IMR-90 (cell line): Measurements from ENCODE around the gene LRRC37A. TPM values are rescaled to one million over a fixed set of nuclear protein-coding genes. Genes with fewer than 3 reads are reported as not detected.
"Not testable (repeated sequence)": the region's sequence is repeated elsewhere in the genome, so short reads cannot be mapped to it uniquely, and the experiment has no call there.

ENCODE experiments used
- ATAC-seq: fragments of 200-7000 bp; cut with Tn5 transposase; 2 replicates; pipeline ENCODE4 v1.9.1; 2020; ENCODE audit warnings: low read depth, mild to moderate bottlenecking, moderate library complexity
- BruUV-seq: library from RNA; stranded (reverse); fragments of 400-500 nt; replicated peaks from 2 replicates; lab custom pipeline; 2021; lab: Mats Ljungman, UMichigan
- CTCF ChIA-PET: fragments of 300-600 bp; formaldehyde crosslinking; extraction: SDS; loops from one replicate; lab custom pipeline; 2021; ENCODE audit warnings: antibody characterized with exemption; lab: Yijun Ruan, JAX
- POLR2A ChIA-PET: fragments of 300-600 bp; sonication (Branson Sonifier 250); formaldehyde crosslinking; loops from one replicate; lab custom pipeline; 2022; ENCODE audit warnings: antibody characterized with exemption; ENCODE audit not compliant: unreplicated experiment; lab: Charles Lee
- DNase-seq: peaks from one replicate; pipeline ENCODE4 v3.0.0; 2013
- H2AFZ ChIP-seq: replicated peaks from 2 replicates; pipeline ENCODE3; 2013; ENCODE audit warnings: low read length, mild to moderate bottlenecking; ENCODE audit not compliant: poor library complexity
- H2AK5ac ChIP-seq: 2 replicates; pipeline ENCODE4 v1.6.1; 2013; ENCODE audit warnings: low read depth, low read length, inconsistent platforms
- H2AK9ac ChIP-seq: replicated peaks from 2 replicates; pipeline ENCODE3; 2013; ENCODE audit warnings: mild to moderate bottlenecking, low read depth, low read length, moderate library complexity; ENCODE audit not compliant: poor library complexity
- H2BK120ac ChIP-seq: 2 replicates; pipeline ENCODE4 v1.6.1; 2013; ENCODE audit warnings: low read depth, low read length, inconsistent platforms
- H2BK15ac ChIP-seq: 3 replicates; pipeline ENCODE4 v1.6.1; 2013; ENCODE audit warnings: low read depth, low read length, inconsistent platforms
- H2BK20ac ChIP-seq: 2 replicates; pipeline ENCODE4 v1.6.1; 2013; ENCODE audit warnings: low read depth, mild to moderate bottlenecking, inconsistent platforms, low read length, moderate library complexity
- H2BK5ac ChIP-seq: 2 replicates; pipeline ENCODE4 v1.6.1; 2013; ENCODE audit warnings: mild to moderate bottlenecking, low read depth, low read length, inconsistent platforms; ENCODE audit not compliant: poor library complexity, severe bottlenecking
- H3K14ac ChIP-seq: replicated peaks from 2 replicates; pipeline ENCODE4 v1.6.1; 2013; ENCODE audit warnings: low read depth, low read length, inconsistent platforms
- H3K18ac ChIP-seq: 2 replicates; pipeline ENCODE4 v1.6.1; 2013; ENCODE audit warnings: low read depth, low read length, control low read depth
- H3K23ac ChIP-seq: 2 replicates; pipeline ENCODE4 v1.6.1; 2013; ENCODE audit warnings: low read depth, low read length, inconsistent platforms
- H3K27ac ChIP-seq: 2 replicates; pipeline ENCODE4 v1.5.1; 2013; ENCODE audit warnings: mild to moderate bottlenecking, control low read depth, low read length; ENCODE audit not compliant: insufficient read depth
- H3K27me3 ChIP-seq: 2 replicates; pipeline ENCODE4 v1.6.1; 2013; ENCODE audit warnings: low read length; ENCODE audit not compliant: control insufficient read depth, insufficient read depth
- H3K36me3 ChIP-seq: 2 replicates; pipeline ENCODE4 v1.6.1; 2013; ENCODE audit warnings: low read length, mixed read lengths; ENCODE audit not compliant: control insufficient read depth, insufficient read depth
- H3K4ac ChIP-seq: 2 replicates; pipeline ENCODE4 v1.6.1; 2013; ENCODE audit warnings: low read depth, low read length, inconsistent platforms
- H3K4me1 ChIP-seq: 2 replicates; pipeline ENCODE4 v1.6.1; 2013; ENCODE audit warnings: low read length, mixed read lengths; ENCODE audit not compliant: control insufficient read depth, insufficient read depth
- H3K4me2 ChIP-seq: 2 replicates; pipeline ENCODE4 v1.6.1; 2013; ENCODE audit warnings: low read depth, mild to moderate bottlenecking, control low read depth, low read length, moderate library complexity
- H3K4me3 ChIP-seq: 2 replicates; pipeline ENCODE4 v1.5.1; 2013; ENCODE audit warnings: low read depth, mild to moderate bottlenecking, control low read depth, low read length, moderate library complexity; ENCODE audit not compliant: insufficient read depth
- H3K56ac ChIP-seq: 2 replicates; pipeline ENCODE4 v1.6.1; 2013; ENCODE audit warnings: low read length, inconsistent platforms; ENCODE audit not compliant: insufficient read depth; ENCODE audit errors: extremely low read depth
- H3K79me1 ChIP-seq, 2 experiments: 2 replicates each; pipeline ENCODE4 v1.6.1; 2013; ENCODE audit warnings: low read length in 2 of 2, inconsistent platforms in 1 of 2, low read depth in 1 of 2
- H3K9ac ChIP-seq: 2 replicates; pipeline ENCODE4 v1.6.1; 2013; ENCODE audit warnings: low read depth, low read length, control low read depth
- H3K9me1 ChIP-seq: 2 replicates; pipeline ENCODE4 v1.6.1; 2013; ENCODE audit warnings: low read length, inconsistent platforms; ENCODE audit not compliant: insufficient read depth
- H3K9me3 ChIP-seq: 2 replicates; pipeline ENCODE4 v1.6.1; 2013; ENCODE audit warnings: low read length; ENCODE audit not compliant: control insufficient read depth, insufficient read depth
- H4K20me1 ChIP-seq: 2 replicates; pipeline ENCODE4 v1.6.1; 2013; ENCODE audit warnings: low read length, inconsistent platforms; ENCODE audit not compliant: insufficient read depth
- H4K5ac ChIP-seq: 2 replicates; pipeline ENCODE4 v1.6.1; 2013; ENCODE audit warnings: mild to moderate bottlenecking, low read depth, low read length, control low read depth
- H4K8ac ChIP-seq, 2 experiments: 2 replicates each; pipeline ENCODE4 v1.6.1; 2013; ENCODE audit warnings: low read depth in 2 of 2, low read length in 2 of 2, control low read depth in 1 of 2, inconsistent platforms in 1 of 2
- H4K91ac ChIP-seq: 2 replicates; pipeline ENCODE4 v1.6.1; 2013; ENCODE audit warnings: low read depth, low read length, inconsistent platforms; ENCODE audit not compliant: insufficient read depth
- WGBS, 2 experiments: methylation state at CpG; one replicate each; pipeline versions ENCODE4 v1.1.5 to v1.1.7; 2013; ENCODE audit warnings: missing lambda C conversion rate in 2 of 2; ENCODE audit not compliant: insufficient read length in 1 of 2; ENCODE audit errors: extremely low coverage in 2 of 2; 5-methylcytosine and 5-hydroxymethylcytosine counted together
- dilution Hi-C: fragments of 300-500 bp; cut with HindIII; formaldehyde crosslinking; loops from one replicate; pipeline ENCODE4 v1.14.3; 2018; ENCODE audit warnings: low sequenced_read_pairs; ENCODE audit not compliant: unreplicated experiment
- in situ Hi-C: fragments of 300-500 bp; cut with MboI; formaldehyde crosslinking; loops from 3 replicates; pipeline ENCODE4 v1.14.3; 2019; ENCODE audit warnings: low sequenced_read_pairs, inconsistent platforms, mixed read lengths
- intact Hi-C: fragments of 100-400 bp; cut with micrococcal nuclease; formaldehyde crosslinking; loops from 2 replicates; pipeline ENCODE4 v1.10.0; 2022
- polyA plus RNA-seq, 3 experiments: library from polyadenylated mRNA; depleted of rRNA; stranded (reverse); fragments of >200 nt; gene quantifications; 2 replicates each; pipeline ENCODE4 v1.2.3, GENCODE V29; 2012; ENCODE audit warnings: low replicate concordance in 1 of 3
- total RNA-seq: library from RNA; depleted of rRNA; stranded (reverse); fragments of >200 nt; gene quantifications from 2 replicates; pipeline ENCODE4 v1.2.3, GENCODE V29; 2012

The LRRC37A gene
- total and polyA plus RNA-seq, 2 of the 4 experiments (the other 2 are of a cell fraction): 0.72 to 0.91 TPM

DNA sequence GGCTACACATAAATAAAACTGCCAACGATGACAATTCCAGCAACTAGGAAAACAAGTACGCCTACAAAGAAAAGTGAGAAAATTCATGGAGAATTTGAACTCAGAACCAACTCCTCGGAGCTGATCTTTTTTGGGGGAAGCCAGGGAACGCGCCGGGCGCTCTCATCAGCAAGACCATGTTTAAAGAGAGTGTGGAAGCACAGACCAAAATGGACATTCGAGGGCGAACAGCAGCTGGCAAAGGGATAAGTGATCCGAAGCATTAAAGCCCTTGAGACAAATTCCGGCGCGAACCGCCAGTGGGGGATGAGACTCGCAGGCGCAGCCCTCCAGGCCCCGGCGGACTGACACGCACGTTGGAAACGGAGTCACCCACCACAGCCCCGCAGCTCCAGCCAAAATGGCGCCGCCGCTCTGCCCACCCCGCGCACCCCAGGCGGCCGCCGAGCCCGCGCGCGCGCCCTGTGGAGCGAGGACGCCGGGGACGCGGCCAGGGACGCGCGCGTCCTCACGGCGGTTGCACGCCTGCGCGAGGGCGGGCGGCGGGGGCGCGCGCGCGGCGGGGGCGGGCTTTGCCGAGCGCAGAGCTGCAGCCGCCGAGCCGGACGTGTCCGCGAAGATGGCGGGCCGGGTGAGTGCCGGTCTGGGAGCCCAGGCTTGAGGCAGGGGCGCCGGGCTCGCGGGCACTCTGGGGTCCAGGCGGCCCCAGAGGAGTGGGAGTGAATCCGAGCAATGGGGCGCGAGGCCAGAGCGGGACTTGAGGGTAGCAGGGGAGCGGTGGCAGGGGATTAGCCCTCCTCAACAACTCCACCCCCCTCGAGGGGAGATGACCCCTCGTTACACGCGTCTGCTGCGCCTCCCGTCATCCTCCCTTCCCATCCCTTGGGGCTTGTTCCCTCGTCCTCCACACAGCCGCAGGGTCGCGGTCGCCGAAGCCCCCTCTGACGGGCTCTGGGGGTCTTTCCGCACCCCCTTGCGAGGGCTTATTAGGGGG is 77.6 kb downstream of the LRRC37A start:
- no CpG with 5 or more reads among the region's 95 CpGs for WGBS, 2 experiments
- H3K9ac ChIP-seq, POLR2A ChIA-PET, H2AK5ac ChIP-seq, BruUV-seq, H3K14ac ChIP-seq, H3K79me1 ChIP-seq, H3K23ac ChIP-seq, in situ Hi-C loops, H4K8ac ChIP-seq, intact Hi-C loops, dilution Hi-C loops, H2AK9ac ChIP-seq, H4K5ac ChIP-seq, H3K9me1 ChIP-seq, H2BK15ac ChIP-seq, H3K4me1 ChIP-seq, H2BK5ac ChIP-seq, H2AFZ ChIP-seq, DNase-seq, H2BK20ac ChIP-seq, H3K4me2 ChIP-seq, H3K27me3 ChIP-seq, H3K4me3 ChIP-seq, H2BK120ac ChIP-seq, H4K20me1 ChIP-seq, H3K9me3 ChIP-seq, H3K27ac ChIP-seq, H3K36me3 ChIP-seq, CTCF ChIA-PET, H3K56ac ChIP-seq, H4K91ac ChIP-seq, H3K18ac ChIP-seq, H3K4ac ChIP-seq: not testable (repeated sequence)
- ATAC-seq: peak; percentile 97

DNA sequence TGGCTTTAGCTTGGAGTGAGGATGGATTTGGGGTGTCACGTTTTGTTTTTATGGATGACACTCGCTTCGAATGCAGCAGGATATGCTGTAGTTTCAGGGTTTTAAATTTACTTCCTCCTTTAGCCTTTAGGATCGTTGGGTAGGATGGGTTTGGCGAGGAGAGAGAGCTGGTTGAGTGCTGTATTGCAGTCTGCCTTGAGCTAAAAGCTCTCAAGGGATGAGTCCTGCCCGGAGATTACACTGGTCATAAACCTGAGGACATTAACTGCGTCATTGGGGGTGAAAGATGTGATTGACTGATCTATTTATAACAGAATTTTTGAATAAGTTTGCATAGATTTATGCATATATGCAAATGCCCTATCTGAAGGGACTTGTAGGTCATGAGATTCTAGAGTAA is 78.5 kb downstream of the LRRC37A start:
- in situ Hi-C loops, H2BK120ac ChIP-seq, H3K9ac ChIP-seq, DNase-seq, H4K20me1 ChIP-seq, H4K5ac ChIP-seq, H3K4me2 ChIP-seq, BruUV-seq, H2AK9ac ChIP-seq, H3K56ac ChIP-seq, intact Hi-C loops, H4K91ac ChIP-seq, H3K4ac ChIP-seq, H3K14ac ChIP-seq, H3K9me1 ChIP-seq, H2AK5ac ChIP-seq, H2BK5ac ChIP-seq, H3K9me3 ChIP-seq, H3K18ac ChIP-seq, H3K27me3 ChIP-seq, H2BK20ac ChIP-seq, H3K79me1 ChIP-seq, POLR2A ChIA-PET, H3K27ac ChIP-seq, H3K4me3 ChIP-seq, H3K4me1 ChIP-seq, H4K8ac ChIP-seq, dilution Hi-C loops, H3K23ac ChIP-seq, H2BK15ac ChIP-seq, H3K36me3 ChIP-seq, H2AFZ ChIP-seq, CTCF ChIA-PET: not testable (repeated sequence)
- WGBS, 2 experiments: no CpG with 5 or more reads among the region's 7 CpGs
- peak; percentile 40 for ATAC-seq
